Activated CD4-positive, alpha-beta memory T cell treated with anti-CD3 and anti-CD28 coated beads, Interleukin-2, amount 10 ng/mL, durations not matched to agents 7 days and 5 days (primary cell): ENCODE results near the gene CSN2. TPM values are rescaled to one million over a fixed set of nuclear protein-coding genes. Genes with fewer than 3 reads are reported as not detected.
"Not testable (repeated sequence)": the region's sequence is repeated elsewhere in the genome, so short reads cannot be mapped to it uniquely, and the experiment has no call there.

Source experiments
- CTCF ChIA-PET: fragments of 350-600 bp; sonication (Branson Sonifier 250); formaldehyde crosslinking; loops from one replicate; lab custom pipeline; 2021; ENCODE audit warnings: antibody characterized with exemption, inconsistent platforms; lab: Charles Lee
- POLR2A ChIA-PET: fragments of 350-600 bp; sonication (Branson Sonifier 250); formaldehyde crosslinking; loops from one replicate; lab custom pipeline; 2021; ENCODE audit warnings: antibody characterized with exemption; lab: Charles Lee
- DNase-seq: peaks from one replicate; pipeline ENCODE4 v3.0.0-alpha.2; 2020
- H3K27ac Mint-ChIP-seq: one replicate; pipeline ENCODE4 v1.8.0; 2021; ENCODE audit warnings: mild to moderate bottlenecking, mixed read lengths
- H3K27me3 Mint-ChIP-seq: one replicate; pipeline ENCODE4 v1.8.0; 2021; ENCODE audit warnings: mixed read lengths
- H3K36me3 Mint-ChIP-seq: one replicate; pipeline ENCODE4 v1.8.0; 2021; ENCODE audit warnings: low read depth, mixed read lengths
- H3K4me1 Mint-ChIP-seq: one replicate; pipeline ENCODE4 v1.8.0; 2021; ENCODE audit warnings: mixed read lengths
- H3K4me3 Mint-ChIP-seq: one replicate; pipeline ENCODE4 v1.8.0; 2021; ENCODE audit warnings: mild to moderate bottlenecking, mixed read lengths
- H3K9me3 Mint-ChIP-seq: one replicate; pipeline ENCODE4 v1.8.0; 2021; ENCODE audit warnings: mixed read lengths
- total RNA-seq, 2 experiments: library from RNA; stranded (reverse); gene quantifications; one replicate each; pipeline ENCODE4 v1.2.3, GENCODE V29; 2021

CSN2 gene
- total RNA-seq, 2 experiments from 2014 or later = not detected

GRCh38 chr4:69951602-69952001 lies 13.9 kb downstream of the CSN2 start:
- no peaks in the 10 kb centered on the region for H3K9me3 Mint-ChIP-seq
- H3K27me3 Mint-ChIP-seq = no peaks in the 10 kb centered on the region
- DNase-seq = no peak
- ChIA-PET CTCF (no interaction called here), POLR2A (no interaction called here)
- H3K4me3 Mint-ChIP-seq = no peak overlapping the region
- no peaks in the 10 kb centered on the region for H3K36me3 Mint-ChIP-seq
- no peak overlapping the region for H3K27ac Mint-ChIP-seq
- no peaks in the 10 kb centered on the region for H3K4me1 Mint-ChIP-seq

- Mint-ChIP-seq H3K9me3 (no peaks in the 10 kb centered on the region), H3K27ac (no peak overlapping the region), H3K4me3 (no peak overlapping the region), H3K36me3 (no peaks in the 10 kb centered on the region), H3K4me1 (no peaks in the 10 kb centered on the region), H3K27me3 (no peaks in the 10 kb centered on the region)
- DNase-seq = no peak
- ChIA-PET CTCF (no interaction called here), POLR2A (no interaction called here)
Measured at GRCh38 chr4:69936566-69936965, 29.0 kb downstream of the CSN2 start.

GRCh38 chr4:69934150-69934549 lies 31.4 kb downstream of the CSN2 start:
- ChIA-PET CTCF (no interaction called here), POLR2A (no interaction called here)
- H3K9me3 Mint-ChIP-seq = no peaks in the 10 kb centered on the region
- H3K27me3 Mint-ChIP-seq = no peaks in the 10 kb centered on the region
- no peaks in the 10 kb centered on the region for H3K36me3 Mint-ChIP-seq
- DNase-seq = no peak
- no peak overlapping the region for H3K27ac Mint-ChIP-seq
- H3K4me3 Mint-ChIP-seq = no peak overlapping the region
- no peaks in the 10 kb centered on the region for H3K4me1 Mint-ChIP-seq

- ChIA-PET CTCF (no interaction called here), POLR2A (no interaction called here)
- H3K4me3 Mint-ChIP-seq = no peak within 1 kb of the TSS
- no peaks in the 10 kb centered on the region for H3K4me1 Mint-ChIP-seq
- H3K9me3 Mint-ChIP-seq = no peaks in the 10 kb centered on the region
- no peak within 1 kb of the TSS for H3K27ac Mint-ChIP-seq
- no peak for DNase-seq
- no peaks in the 10 kb centered on the region for H3K36me3 Mint-ChIP-seq
- H3K27me3 Mint-ChIP-seq = no peaks in the 10 kb centered on the region
Measured at GRCh38 chr4:69930768-69931167, 34.8 kb downstream of the CSN2 start, which contains the start of gene CSN1S1. TSS of gene CSN1S1 (plus strand) at chr4:69931068. CDS start at chr4:69932556, 1,488 bp downstream.

- POLR2A ChIA-PET, H3K4me1 Mint-ChIP-seq, H3K9me3 Mint-ChIP-seq, DNase-seq, H3K27ac Mint-ChIP-seq, H3K36me3 Mint-ChIP-seq, H3K27me3 Mint-ChIP-seq, CTCF ChIA-PET, H3K4me3 Mint-ChIP-seq: not testable (repeated sequence)
Measured at GRCh38 chr4:69923782-69924410, 41.6 kb downstream of the CSN2 start.

GRCh38 chr4:69920874-69921273 lies 44.7 kb downstream of the CSN2 start:
- H3K4me1 Mint-ChIP-seq = no peaks in the 10 kb centered on the region
- POLR2A ChIA-PET = no interaction called here
- no peak overlapping the region for H3K27ac Mint-ChIP-seq
- no peaks in the 10 kb centered on the region for H3K36me3 Mint-ChIP-seq
- CTCF ChIA-PET = no interaction called here
- no peaks in the 10 kb centered on the region for H3K9me3 Mint-ChIP-seq
- no peaks in the 10 kb centered on the region for H3K27me3 Mint-ChIP-seq
- no peak overlapping the region for H3K4me3 Mint-ChIP-seq
- DNase-seq = no peak

GRCh38 chr4:69910016-69910782 lies 55.3 kb downstream of the CSN2 start:
- no peak overlapping the region for H3K27ac Mint-ChIP-seq
- DNase-seq = no peak

GRCh38 chr4:69909195-69909594 lies 56.3 kb downstream of the CSN2 start:
- Mint-ChIP-seq H3K9me3 (no peaks in the 10 kb centered on the region), H3K4me1 (peaks cover 2% of the 10 kb centered on the region), H3K36me3 (no peaks in the 10 kb centered on the region), H3K27me3 (no peaks in the 10 kb centered on the region), H3K4me3 (no peak overlapping the region), H3K27ac (no peak overlapping the region)
- POLR2A ChIA-PET = no interaction called here
- CTCF ChIA-PET = no interaction called here
- no peak for DNase-seq

More at GRCh38 chr4:69910016-69910782, 55.3 kb downstream of the CSN2 start:
- ChIA-PET CTCF (no interaction called here), POLR2A (no interaction called here)
- H3K4me1 Mint-ChIP-seq = peaks cover 2% of the 10 kb centered on the region
- no peaks in the 10 kb centered on the region for H3K9me3 Mint-ChIP-seq
- H3K36me3 Mint-ChIP-seq = no peaks in the 10 kb centered on the region
- H3K27me3 Mint-ChIP-seq = no peaks in the 10 kb centered on the region
- H3K4me3 Mint-ChIP-seq = no peak overlapping the region

GRCh38 chr4:69907151-69907550 lies 58.4 kb downstream of the CSN2 start:
- H3K36me3 Mint-ChIP-seq = no peaks in the 10 kb centered on the region
- no peaks in the 10 kb centered on the region for H3K9me3 Mint-ChIP-seq
- H3K4me1 Mint-ChIP-seq = peaks cover 2% of the 10 kb centered on the region
- CTCF ChIA-PET = no interaction called here
- no peak overlapping the region for H3K27ac Mint-ChIP-seq
- no peaks in the 10 kb centered on the region for H3K27me3 Mint-ChIP-seq
- DNase-seq = no peak
- POLR2A ChIA-PET = no interaction called here
- no peak overlapping the region for H3K4me3 Mint-ChIP-seq

Other genes with a start within 250 kb of the CSN2 start
- gene SULT1B1, start 205.1 kb downstream of the CSN2 start, total RNA-seq = 1 to 10 TPM; 3.7 to 3.9 TPM
- not detected for gene SULT1E1, start 105.6 kb downstream of the CSN2 start, total RNA-seq
- not detected for gene CSN1S1, start 34.7 kb downstream of the CSN2 start, total RNA-seq
- gene STATH, start 30.2 kb upstream of the CSN2 start, total RNA-seq = not detected
- gene HTN3, start 62.7 kb upstream of the CSN2 start, total RNA-seq = not detected
- gene HTN1, start 84.7 kb upstream of the CSN2 start, total RNA-seq = not detected
- not detected for gene PRR27, start 188.5 kb upstream of the CSN2 start, total RNA-seq
- gene ODAM, start 230.0 kb upstream of the CSN2 start, total RNA-seq = not detected